GM21447 (cell line): ENCODE measurements around the gene SPECC1.
"Not testable (repeated sequence)": the region's sequence is repeated elsewhere in the genome, so short reads cannot be mapped to it uniquely, and the experiment has no call there.

Experiments used
- ATAC-seq: cut with Tn5 transposase; IDR thresholded peaks from one replicate; pipeline ENCODE4 v1.9.1; 2021; ENCODE audit not compliant: unreplicated experiment

The SPECC1 gene

DNA sequence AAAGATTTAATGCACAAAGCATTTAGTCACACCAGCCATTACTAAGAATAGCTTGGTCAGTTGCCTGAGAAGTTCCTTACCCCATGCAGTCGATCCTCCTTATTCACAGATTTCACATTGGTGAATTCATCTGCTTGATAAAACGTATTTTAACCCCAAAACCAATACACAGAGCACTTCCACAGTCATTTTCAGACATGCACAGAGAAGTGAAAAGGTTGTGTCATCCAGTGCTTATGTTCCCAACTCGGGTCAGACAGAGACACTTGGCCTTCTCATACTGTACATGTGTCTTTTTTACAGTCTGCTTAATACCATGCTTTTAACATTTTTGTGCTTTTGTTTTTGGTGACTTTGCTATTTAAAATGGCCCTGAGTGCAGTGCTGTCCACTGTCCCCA is 219.7 kb downstream of the SPECC1 start:
- ATAC-seq, result no peak

DNA sequence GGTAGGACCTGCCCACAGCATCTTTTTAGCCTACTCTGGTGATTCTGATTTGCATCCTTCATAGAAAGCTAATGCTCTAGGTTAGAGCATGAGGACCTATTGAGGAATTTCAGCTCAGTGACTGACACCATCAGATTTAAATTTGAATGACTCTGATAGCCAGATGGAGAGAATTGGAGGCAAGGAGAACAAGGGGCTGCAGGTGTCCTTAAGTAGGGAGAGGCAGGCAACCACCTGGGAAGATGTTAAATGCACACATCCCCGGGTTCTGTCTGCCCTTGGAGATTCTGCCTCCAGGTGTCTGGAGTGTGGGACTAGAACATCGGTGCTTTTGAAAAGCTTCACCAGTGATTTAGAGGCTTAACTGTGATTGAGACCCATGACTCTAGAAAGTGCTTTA is 221.8 kb downstream of the SPECC1 start:
- ATAC-seq, result no peak

DNA sequence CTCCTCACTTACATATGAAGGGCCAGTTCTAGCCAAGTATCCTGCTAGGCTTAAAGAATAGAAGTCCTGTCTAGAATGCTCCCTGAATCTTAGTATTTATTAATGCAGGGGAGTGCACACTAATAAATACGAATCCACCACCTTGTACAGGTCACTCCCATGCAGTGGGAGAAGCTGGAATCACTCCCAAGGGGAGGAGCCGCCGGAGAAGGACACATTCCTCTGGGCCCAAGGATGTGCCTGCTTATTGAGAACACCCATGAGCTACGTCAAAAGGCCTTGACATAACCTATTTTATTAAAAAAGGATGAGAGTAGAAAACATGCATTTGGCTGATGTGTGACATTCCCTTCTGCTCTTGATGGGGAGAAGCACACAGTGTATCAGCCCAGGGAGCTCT is 223.5 kb downstream of the SPECC1 start:
- no peak for ATAC-seq

DNA sequence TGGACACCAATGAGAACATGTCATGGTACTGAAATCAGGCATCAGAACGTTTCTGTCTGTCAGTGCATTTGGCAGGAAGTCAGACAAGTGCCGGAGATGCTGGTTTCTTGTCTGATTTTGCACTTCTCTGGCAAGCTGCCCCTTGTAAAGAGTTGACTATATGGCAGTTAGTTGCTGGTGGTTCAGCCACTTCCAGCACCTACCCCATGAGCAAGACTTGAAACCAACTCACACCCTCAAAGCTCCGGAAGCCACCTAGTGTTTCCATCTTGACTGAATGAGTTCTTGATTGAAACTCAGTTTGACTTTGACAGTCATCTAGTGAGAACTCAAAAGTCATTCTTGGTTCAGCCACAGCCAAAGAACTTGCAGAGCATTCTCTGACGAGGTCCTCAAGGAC is 225.1 kb downstream of the SPECC1 start:
- no peak for ATAC-seq

DNA sequence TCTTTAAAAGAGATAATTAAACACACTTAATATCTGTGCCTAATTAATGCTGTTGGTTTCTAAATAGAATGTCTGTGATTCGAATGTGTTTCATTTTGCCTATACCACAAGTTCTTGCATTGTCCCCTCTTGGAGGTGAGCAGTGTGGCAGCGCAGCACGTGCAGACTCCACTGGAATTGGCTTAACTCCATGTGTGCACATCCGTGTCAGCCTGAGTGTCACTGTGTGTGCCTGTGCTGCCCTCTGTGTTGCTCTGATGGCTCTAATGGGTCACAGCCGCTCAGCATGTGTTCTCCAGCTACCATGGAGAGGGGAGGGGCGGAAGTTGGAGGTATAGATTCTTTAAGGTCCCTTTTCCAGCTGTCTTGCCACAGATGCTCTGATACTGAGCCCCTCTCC is 226.6 kb downstream of the SPECC1 start:
- ATAC-seq, result no peak

DNA sequence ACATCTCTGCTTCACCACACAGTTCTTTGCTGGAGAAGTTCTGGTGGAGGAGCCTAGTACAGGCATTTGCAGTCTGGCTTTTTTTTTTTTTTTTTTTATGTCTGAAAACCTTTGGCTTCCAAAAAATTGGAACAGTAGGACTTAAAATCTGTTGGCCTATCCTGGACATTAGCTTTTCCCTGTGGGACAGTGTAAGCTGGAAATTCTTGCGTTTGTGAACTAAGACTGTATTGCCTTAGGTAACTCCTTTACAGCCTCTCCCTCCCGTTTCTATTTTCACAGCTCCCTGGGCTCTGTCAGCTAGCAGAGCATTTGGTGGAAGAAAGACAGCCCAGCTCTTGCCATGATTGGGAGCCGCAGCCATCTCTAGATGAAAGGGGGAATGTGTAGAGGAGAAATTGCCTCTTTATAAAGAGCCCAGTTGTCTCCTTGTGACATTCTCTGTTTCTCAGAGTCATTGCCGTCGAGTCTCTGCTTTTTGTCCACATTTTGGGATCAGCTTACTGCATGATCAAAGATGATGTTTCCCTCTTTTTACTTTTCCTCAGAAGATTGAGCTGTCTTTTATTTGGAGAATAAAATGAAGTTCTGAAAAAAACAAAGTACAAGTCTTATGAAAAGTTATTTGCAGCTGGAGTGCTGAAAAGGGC is 227.5 kb downstream of the SPECC1 start:
- ATAC-seq, result no peak

DNA sequence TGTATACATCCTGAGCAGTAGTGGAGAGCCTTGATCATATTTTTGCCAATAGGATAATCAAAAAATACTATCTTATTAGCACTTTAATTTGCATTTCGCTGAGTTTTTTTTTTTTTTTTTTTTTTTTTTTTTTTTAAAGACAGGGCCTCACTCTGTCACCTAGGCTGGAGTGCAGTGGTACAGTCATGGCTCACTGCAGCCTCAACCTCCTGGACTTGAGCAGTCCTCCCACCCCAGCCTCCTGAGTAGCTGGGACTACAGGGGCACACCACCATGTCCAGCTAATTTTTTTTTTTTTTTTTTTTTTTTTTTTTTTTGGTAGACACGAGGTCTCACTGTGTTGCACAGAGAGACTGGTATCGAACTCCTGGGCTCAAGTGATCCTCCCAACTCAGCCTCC is 230.6 kb downstream of the SPECC1 start:
- not testable (repeated sequence) for ATAC-seq

DNA sequence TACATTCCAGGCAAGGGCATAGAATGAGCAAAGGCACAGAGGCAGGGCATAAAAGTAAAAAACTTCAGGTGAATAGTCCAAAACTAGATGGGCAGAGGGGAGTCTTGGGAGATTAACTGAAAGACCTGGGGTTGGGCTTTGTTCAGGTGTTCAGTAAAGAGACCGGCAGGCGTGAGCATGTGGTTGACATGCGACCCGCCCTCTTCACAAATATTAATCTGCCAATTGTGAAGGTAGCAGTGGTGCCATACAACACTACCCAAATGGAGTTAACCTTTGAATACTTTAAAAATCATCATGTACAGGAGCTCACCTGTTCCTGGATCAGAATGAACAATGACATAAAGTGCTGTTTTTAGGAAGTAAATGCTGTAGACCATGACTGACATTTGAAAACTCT is 232.7 kb downstream of the SPECC1 start:
- no peak for ATAC-seq

DNA sequence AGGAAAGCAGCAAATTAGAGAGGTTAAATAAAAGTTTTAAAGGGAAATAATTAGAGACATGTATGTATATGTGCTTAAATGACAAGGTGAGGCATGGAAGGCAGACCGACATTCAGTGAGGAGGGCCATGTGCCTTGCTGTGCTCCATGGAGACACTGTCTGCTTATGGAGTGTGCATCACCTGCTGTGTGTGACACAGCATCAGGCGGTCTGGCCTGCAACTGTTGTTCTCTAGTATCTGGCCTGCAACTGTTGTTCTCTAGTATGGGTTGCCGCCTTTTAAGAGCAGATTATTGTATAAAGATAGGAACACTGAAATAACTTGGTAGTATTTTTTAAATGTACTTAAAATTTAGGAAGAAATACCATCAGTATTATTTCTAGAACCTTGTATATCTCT is 233.1 kb downstream of the SPECC1 start:
- ATAC-seq, result no peak

DNA sequence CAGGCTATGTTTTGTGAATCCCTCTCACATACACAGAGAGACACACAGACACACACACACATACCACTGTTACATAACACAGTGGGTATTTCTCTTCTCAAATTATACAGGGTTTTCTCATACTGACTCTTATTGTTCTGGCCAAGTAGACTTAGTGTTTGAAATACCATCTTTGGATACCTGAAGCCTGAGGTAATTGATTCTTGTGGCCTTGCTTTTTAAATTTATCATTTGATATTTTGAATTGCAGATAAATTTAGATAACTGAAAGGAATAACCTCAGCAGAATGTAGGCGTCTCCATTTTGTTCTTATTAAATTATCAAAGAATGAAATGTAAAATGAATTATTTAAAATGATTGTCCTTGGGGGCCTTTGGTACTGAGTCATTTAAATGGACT is 234.4 kb downstream of the SPECC1 start:
- ATAC-seq, result no peak

DNA sequence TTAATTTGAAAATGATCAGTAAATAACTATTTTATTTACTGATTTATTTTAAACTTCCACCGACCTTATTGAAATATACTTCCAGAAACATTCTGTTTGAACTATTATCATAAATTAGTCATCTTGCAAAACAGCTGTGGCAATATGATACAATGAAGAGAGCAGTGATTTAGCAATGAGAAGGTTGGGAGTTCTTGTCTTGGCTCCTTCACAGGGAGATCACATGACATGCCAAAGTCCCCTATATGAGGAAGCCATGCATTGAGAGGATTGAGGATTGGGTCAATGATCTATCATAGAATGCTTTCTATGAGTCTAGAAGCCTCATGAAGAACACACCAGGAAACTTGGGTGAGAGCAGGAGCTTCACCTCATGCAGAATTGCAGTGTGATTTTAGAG is 235.5 kb downstream of the SPECC1 start:
- ATAC-seq, result no peak

DNA sequence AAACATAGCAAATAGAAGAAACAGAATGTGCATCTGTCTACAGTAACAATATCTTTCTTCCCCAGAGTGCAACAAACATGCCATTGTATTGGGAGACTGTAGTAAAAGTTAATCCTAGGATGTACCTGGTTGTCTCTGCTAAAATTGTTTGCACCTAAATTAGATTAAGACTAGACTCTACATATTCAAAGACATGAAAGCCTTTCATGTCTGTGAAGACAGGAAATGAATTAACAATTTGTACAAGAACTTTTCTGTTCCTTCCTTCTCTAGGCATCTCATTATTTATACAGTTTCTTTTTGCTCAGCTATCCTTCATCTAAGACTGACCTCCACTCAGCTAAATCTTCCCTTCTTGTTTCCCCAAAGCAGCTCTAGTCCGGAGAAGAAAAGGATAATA is 237.5 kb downstream of the SPECC1 start:
- no peak for ATAC-seq

DNA sequence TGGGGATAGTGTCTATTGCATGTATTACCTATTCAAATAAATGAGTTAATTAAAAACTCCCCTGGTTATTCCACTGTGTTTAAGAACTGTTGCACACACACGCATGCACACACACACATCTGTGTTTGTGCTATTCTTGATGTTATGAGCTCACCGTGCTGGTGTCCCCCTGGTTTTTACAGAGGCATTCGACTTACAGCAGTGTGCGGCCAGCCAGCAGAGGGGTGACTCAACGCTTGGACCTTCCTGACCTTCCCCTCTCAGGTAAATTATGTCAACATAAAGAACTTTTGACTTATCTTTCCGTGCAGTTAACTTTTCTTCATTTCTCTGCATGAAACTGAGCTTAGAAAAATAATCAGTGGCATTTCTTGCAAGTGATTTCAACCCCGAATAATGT is 244.2 kb downstream of the SPECC1 start:
- ATAC-seq, result no peak

DNA sequence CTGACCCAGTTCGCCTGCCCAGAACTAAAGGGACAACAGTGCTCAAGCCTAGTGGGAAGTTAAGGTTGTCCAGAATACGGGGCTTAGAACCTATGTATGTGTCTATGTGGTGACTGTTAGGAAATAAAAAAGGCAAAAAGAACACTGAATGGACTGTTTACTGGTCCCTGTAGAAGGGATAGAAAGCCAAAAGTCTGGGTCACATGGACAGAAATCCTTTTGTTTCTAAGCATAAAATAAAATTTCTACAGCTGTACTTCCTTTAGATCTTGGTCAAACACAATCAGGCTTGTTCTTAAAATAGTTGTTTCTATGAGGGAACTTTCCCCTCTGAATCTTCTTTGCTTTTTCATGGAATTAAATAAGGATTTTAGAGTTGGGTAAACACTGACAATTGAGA is 245.4 kb downstream of the SPECC1 start:
- ATAC-seq, result no peak

DNA sequence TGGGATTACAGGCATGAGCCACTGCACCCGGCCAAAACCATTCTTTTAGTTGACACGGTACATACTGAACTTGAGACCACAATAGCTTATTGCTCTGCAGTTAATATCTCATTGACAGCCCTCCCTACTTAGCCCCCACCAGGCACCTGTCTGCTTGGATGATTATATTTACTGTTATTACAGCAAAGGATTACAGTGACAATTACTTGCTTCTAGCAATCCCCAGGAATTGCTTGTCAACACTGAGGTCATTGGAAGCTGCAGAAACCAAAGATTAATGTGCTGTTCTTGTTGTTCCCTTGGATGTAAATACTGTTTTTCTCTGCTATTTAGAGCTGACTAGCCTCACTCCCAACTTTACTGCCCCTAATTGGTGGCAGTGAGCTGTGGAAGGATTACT is 247.0 kb downstream of the SPECC1 start:
- ATAC-seq, result no peak

DNA sequence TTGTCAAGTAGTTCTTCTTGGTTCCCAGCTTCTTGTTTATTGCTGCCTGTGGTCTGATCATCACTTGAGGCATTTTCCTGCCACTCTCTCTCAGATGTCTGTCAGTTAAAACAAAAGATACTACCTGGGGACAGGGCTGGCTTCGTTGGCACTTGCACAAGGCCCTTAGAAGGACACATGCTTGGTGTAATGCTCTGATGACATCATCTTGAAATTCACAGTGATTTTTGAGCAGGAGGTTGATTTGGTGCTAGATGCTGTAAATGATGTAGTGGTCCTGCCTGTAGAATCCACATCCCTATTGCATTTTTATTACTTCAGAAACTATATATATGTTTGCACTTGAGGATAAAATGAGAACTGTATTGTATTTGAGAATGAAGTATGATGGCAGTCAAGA is 247.8 kb downstream of the SPECC1 start:
- ATAC-seq, result no peak

DNA sequence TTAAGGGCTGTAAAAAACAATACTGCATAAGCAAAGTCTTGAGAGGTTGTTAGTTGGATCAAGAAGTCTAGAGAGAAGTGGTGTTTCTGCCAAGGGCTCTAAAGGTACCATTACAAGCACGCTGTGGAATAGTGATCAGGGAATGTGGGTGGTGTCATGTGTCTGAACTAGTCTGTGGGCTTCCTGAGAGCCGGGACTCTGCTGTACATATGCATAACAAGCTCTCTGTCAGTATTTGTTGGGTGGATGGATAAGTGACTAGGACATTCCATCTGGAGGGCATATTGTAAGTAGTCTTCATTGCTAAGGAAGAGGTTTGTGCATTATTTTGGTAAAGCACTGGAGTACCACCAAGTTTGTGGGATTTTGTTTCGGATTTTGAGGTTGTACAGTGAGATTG is 248.6 kb downstream of the SPECC1 start:
- ATAC-seq, result no peak

DNA sequence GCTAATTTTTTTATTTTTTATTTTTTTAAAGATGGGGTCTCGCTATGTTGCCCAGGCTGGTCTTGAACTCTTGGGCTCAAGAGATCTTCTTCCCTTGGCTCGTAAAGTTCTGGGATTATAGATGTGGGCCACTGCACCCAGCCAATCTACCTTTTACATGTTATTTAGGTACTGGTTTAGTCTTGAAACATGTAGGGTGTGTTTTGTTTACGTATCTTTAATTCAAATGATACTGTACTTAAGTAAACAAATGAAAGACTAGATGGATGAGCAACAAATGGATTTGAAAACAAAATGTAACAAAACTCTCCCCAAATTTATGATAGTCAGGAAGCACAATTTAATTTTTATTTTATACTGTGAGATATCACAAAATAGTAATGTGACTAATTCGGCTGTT is 250.5 kb downstream of the SPECC1 start:
- no peak for ATAC-seq

DNA sequence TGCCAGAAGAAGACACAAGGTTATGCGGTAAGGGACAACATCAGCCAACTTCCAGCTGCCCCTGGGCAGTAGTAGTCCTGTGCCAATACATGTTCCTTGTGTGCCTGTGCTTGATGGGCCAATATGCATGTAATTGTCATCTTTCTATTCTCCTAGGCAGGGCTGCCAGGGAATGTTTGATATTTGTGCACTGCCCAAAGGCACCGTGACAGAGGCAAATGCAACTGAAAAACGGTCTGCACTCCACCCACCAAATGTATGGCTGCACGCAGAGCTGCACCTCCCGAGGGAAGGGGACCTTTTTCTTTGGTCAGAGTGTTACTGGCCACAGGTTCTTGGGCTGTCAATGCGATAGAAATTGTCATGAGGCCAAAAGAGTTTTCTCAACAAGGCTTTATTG is 251.1 kb downstream of the SPECC1 start:
- ATAC-seq, result no peak

DNA sequence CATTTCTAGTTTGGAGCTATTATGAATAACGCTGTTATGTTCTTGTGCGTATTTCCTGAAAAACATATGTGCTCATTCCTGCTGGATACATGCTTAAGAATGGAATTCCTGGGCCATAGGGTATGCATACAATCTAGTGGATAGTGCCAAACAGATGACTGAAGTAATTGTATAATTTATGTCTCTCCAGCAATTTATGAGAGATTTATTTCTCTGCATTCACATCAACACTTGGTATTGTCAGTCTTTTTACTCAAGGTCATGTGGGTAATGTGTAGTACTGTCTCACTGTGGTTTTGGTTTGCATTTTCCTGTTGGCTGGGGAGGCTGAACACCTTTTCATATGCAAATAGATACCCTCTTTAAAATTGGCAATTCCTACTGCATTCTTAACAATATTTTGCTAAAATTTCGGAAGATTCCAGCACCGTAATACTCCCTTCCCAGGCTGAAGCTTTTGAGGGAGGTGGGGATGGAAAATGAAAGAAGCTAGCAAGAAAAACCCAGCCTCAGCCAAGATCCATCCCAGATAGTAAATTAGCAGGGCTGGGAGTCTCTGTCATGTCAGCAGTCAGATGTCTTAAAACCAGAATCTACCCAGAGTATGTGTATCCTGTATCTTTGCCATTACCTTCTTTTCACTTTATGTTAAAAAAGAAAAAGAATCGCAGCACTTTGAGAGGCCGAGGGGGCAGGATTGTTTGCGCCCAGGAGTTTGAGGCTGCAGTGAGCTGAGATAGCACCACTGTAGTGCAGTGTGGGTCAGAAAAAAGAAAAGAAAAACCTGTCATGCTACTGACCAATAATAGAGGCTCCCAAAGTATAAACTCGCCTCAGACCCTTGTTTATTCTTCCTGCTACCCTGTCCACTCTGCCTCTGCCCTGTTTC is 253.3 kb downstream of the SPECC1 start:
- ATAC-seq, result no peak

DNA sequence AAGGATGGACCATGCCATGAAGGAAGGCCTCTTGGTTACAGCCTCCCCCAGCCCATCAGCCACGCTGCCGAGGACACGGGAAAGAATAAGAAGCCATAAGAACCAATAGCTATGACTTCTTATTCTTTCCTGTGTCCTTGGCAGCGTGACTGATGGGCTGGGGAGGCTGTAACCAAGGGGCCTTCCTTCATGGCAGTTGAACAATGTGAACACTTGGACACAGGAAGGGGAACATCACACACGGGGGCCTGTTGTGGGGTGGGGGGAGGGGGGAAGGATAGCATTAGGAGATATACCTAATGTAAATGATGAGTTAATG is 253.9 kb downstream of the SPECC1 start:
- not testable (repeated sequence) for ATAC-seq

DNA sequence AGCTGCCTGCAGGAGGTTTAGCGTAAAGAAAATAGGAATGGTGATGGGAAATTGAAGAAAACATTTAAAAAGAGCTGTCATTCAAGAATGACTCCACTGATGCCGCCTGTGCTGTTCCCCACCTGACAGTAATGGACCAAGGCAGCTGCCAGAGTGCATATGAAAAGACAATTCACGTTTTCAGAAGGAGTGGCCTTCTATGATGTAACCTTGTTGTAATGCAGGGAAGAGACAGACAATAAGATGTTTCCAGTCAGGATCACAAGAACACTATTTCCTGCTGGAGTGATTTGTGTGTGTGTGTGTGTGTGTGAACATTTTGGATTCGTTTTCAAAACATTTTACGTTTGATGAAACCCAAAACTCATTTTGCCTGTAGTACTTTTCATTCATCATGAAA is 254.4 kb downstream of the SPECC1 start:
- ATAC-seq, result no peak

DNA sequence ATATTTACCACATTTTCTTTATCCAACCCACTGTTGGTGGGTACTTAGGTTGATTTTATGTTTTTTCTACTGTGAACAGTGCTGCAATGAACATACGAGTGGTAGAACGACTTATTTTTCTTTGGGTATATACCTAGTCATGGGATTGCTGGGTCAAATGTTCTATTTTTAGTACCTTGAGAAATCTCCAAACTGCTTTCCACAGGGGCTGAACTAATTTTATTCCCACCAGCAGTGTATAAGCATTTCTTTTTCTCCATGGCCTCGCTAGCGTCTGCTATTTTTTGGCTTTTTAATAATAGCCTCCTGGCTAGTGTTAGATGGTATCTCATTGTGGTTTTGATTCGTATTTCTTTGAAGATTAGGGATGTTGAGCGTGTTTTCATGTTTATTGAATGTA is 255.8 kb downstream of the SPECC1 start:
- no peak for ATAC-seq
